Measurements from ENCODE around the gene RASSF5. TPM values are rescaled to one million over a fixed set of nuclear protein-coding genes. Genes with fewer than 3 reads are reported as not detected.

RASSF5 gene
- total RNA-seq (2021) (0.75 and 1.3 TPM in 2 replicates), Bru-seq, nascent RNA (percentile 20 among the genes with signal in this experiment), BruChase-seq, experiment 1, labeled RNA remaining after a 2-hour chase (percentile 20 among the genes with signal in this experiment), BruChase-seq, experiment 2, labeled RNA remaining after a 6-hour chase (percentile 22 among the genes with signal in this experiment)
- long read RNA-seq, partial matches to known transcripts = 0 of 3 reads
- long read RNA-seq, other reads (novel, unspliced or antisense) = 2 of 3 reads

GRCh38 chr1:206507284-206508129 lies at the start of gene RASSF5:
TSS of gene RASSF5 (plus strand) at chr1:206507531. CDS start at chr1:206507603, 72 bp downstream.
- Histone ChIP-seq H3K9me3 (ENCODE audit: low read depth, low read length, poor library complexity, severe bottlenecking) (no peaks in the 10 kb centered on the region), H3K27me3 (replicated peaks; ENCODE audit: insufficient read depth, low read depth, low read length, poor library complexity) (peaks cover 46% of the 10 kb centered on the region), H3K4me3 (ENCODE audit: low read depth, low read length, poor library complexity, severe bottlenecking) (peak within 1 kb of the TSS; percentile 42), H3K27ac (ENCODE audit: low read depth, low read length, poor library complexity, severe bottlenecking) (no peak within 1 kb of the TSS), H3K36me3 (ENCODE audit: insufficient read depth, low read length, poor library complexity, severe bottlenecking) (no peaks in the 10 kb centered on the region), H3K4me1 (ENCODE audit: insufficient read depth, low read length, poor library complexity, severe bottlenecking) (peaks cover 16% of the 10 kb centered on the region)
- ChIA-PET POLR2A (ENCODE audit: low non-redundant PET) (no interaction called here), CTCF (interaction anchor here (0.6 to 0.8 kb wide), 2 partner anchors 28 to 102 kb away, joined by 3 to 8 read pairs; no protein-coding TSS in a partner anchor)
- intact Hi-C loops (cut with micrococcal nuclease; ENCODE audit: unreplicated experiment) = no loop called here
- no peak for TF ChIP-seq CTCF (conservative IDR thresholded peaks at IDR 0.05; ENCODE audit: low read depth, low read length)
- TF ChIP-seq EZH2 (IDR thresholded peaks at IDR 0.05; ENCODE audit: borderline replicate concordance, low read depth, low read length, poor library complexity, severe bottlenecking) = peak; percentile 42
- peak; percentile 57 for DNase-seq (ENCODE audit: low spot score)
- BruUV-seq (replicated peaks) = no TSS peak

GRCh38 chr1:206459703-206460102 lies 47.6 kb upstream of the RASSF5 start:
- no peaks in the 10 kb centered on the region for H3K27me3 ChIP-seq (replicated peaks; ENCODE audit: insufficient read depth, low read depth, low read length, poor library complexity)
- no peak overlapping the region for H3K4me3 ChIP-seq (ENCODE audit: low read depth, low read length, poor library complexity, severe bottlenecking)
- intact Hi-C loops (cut with micrococcal nuclease; ENCODE audit: unreplicated experiment) = no loop called here
- DNase-seq (ENCODE audit: low spot score) = no peak
- POLR2A ChIA-PET (ENCODE audit: low non-redundant PET) = no interaction called here
- no peak overlapping the region for H3K27ac ChIP-seq (ENCODE audit: low read depth, low read length, poor library complexity, severe bottlenecking)
- no peaks in the 10 kb centered on the region for H3K9me3 ChIP-seq (ENCODE audit: low read depth, low read length, poor library complexity, severe bottlenecking)
- no TSS peak for BruUV-seq (replicated peaks)
- H3K36me3 ChIP-seq (ENCODE audit: insufficient read depth, low read length, poor library complexity, severe bottlenecking) = peaks cover 7% of the 10 kb centered on the region
- H3K4me1 ChIP-seq (ENCODE audit: insufficient read depth, low read length, poor library complexity, severe bottlenecking) = peaks cover 22% of the 10 kb centered on the region
- CTCF ChIA-PET = interaction anchor here (1.0 kb wide), 1 partner anchor 10 kb away, joined by 3 read pairs; the partner anchor contains the start of gene IKBKE
- TF ChIP-seq CTCF (conservative IDR thresholded peaks at IDR 0.05; ENCODE audit: low read depth, low read length) (no peak), EZH2 (IDR thresholded peaks at IDR 0.05; ENCODE audit: borderline replicate concordance, low read depth, low read length, poor library complexity, severe bottlenecking) (no peak)

GRCh38 chr1:206460836-206461426 lies 46.4 kb upstream of the RASSF5 start:
- Histone ChIP-seq H3K4me1 (ENCODE audit: insufficient read depth, low read length, poor library complexity, severe bottlenecking) (peaks cover 13% of the 10 kb centered on the region), H3K36me3 (ENCODE audit: insufficient read depth, low read length, poor library complexity, severe bottlenecking) (peaks cover 3% of the 10 kb centered on the region), H3K4me3 (ENCODE audit: low read depth, low read length, poor library complexity, severe bottlenecking) (no peak overlapping the region), H3K9me3 (ENCODE audit: low read depth, low read length, poor library complexity, severe bottlenecking) (no peaks in the 10 kb centered on the region), H3K27me3 (replicated peaks; ENCODE audit: insufficient read depth, low read depth, low read length, poor library complexity) (no peaks in the 10 kb centered on the region), H3K27ac (ENCODE audit: low read depth, low read length, poor library complexity, severe bottlenecking) (no peak overlapping the region)
- CTCF ChIA-PET = no interaction called here
- no peak for TF ChIP-seq CTCF (conservative IDR thresholded peaks at IDR 0.05; ENCODE audit: low read depth, low read length)
- no peak for TF ChIP-seq EZH2 (IDR thresholded peaks at IDR 0.05; ENCODE audit: borderline replicate concordance, low read depth, low read length, poor library complexity, severe bottlenecking)
- intact Hi-C loops (cut with micrococcal nuclease; ENCODE audit: unreplicated experiment) = no loop called here
- POLR2A ChIA-PET (ENCODE audit: low non-redundant PET) = no interaction called here
- no TSS peak for BruUV-seq (replicated peaks)
- no peak for DNase-seq (ENCODE audit: low spot score)

Measured in A673 (cell line).